Heart right ventricle (tissue), 16 donors: ENCODE measurements around the gene RAPGEF2. TPM values are rescaled to one million over a fixed set of nuclear protein-coding genes. Genes with fewer than 3 reads are reported as not detected.
"Not testable (repeated sequence)": the region's sequence is repeated elsewhere in the genome, so short reads cannot be mapped to it uniquely, and the experiment has no call there.

Experiments
- ATAC-seq, 8 donors: fragments of 200-7000 bp; cut with Tn5 transposase; one replicate each; pipeline ENCODE4 v1.9.1; 2020; ENCODE audit warnings: mild to moderate bottlenecking in 8 of 8, moderate library complexity in 8 of 8, moderate number of reproducible peaks in 1 of 8
- DNase-seq, 2 donors: peaks; one replicate each; pipeline ENCODE4 v3.0.0-alpha.2; 2020
- H3K27ac ChIP-seq, 10 donors: fragments of 200-600 bp; sonication (generic) in 2 of 10; one replicate each; pipeline versions ENCODE4 v1.5.0 to v1.8.0; 2020 to 2022; ENCODE audit warnings: mild to moderate bottlenecking in 3 of 10
- H3K27me3 ChIP-seq, 7 donors: fragments of 200-600 bp; one replicate each; pipeline ENCODE4 v1.8.0; 2021 to 2022; ENCODE audit warnings: mild to moderate bottlenecking in 2 of 7
- H3K36me3 ChIP-seq, 9 donors: fragments of 200-600 bp; sonication (generic) in 1 of 9; one replicate each; pipeline versions ENCODE4 v1.5.0 to v1.8.0; 2020 to 2022; ENCODE audit warnings: mild to moderate bottlenecking in 2 of 9
- H3K4me1 ChIP-seq, 9 donors: fragments of 200-600 bp; sonication (generic) in 1 of 9; one replicate each; pipeline versions ENCODE4 v1.5.0 to v1.8.0; 2020 to 2022; ENCODE audit warnings: mild to moderate bottlenecking in 4 of 9
- H3K4me3 ChIP-seq, 10 donors: fragments of 200-600 bp; sonication (generic) in 2 of 10; one replicate each; pipeline versions ENCODE4 v1.5.0 to v1.8.0; 2020 to 2022; ENCODE audit warnings: mild to moderate bottlenecking in 7 of 10, moderate library complexity in 2 of 10
- H3K9me3 ChIP-seq, 11 donors: fragments of 200-600 bp in 10 of 11; sonication (generic) in 2 of 11; one replicate each; pipeline versions ENCODE4 v1.5.0 to v1.8.0; 2013 to 2022; ENCODE audit warnings: mild to moderate bottlenecking in 2 of 11, control low read depth in 1 of 11, moderate library complexity in 1 of 11
- CTCF ChIP-seq, 9 donors: fragments of 200-600 bp; sonication (generic) in 2 of 9; IDR thresholded peaks; one replicate each; pipeline versions ENCODE4 v1.5.0 to v1.8.0; 2021 to 2022; ENCODE audit warnings: antibody characterized with exemption in 9 of 9, mild to moderate bottlenecking in 5 of 9, moderate library complexity in 1 of 9
- WGBS, 2 donors: extraction: QIAGEN DNeasy Blood & Tissue Kit; methylation state at CpG; one replicate each; pipeline ENCODE4 v1.1.7; 2013; ENCODE audit warnings: inconsistent platforms in 1 of 2; 5-methylcytosine and 5-hydroxymethylcytosine counted together
- intact Hi-C, 10 donors: fragments of 100-400 bp; cut with DNase I; formaldehyde crosslinking; loops; one replicate each; pipeline versions ENCODE4 v1.11.1 to v1.14.2; 2022
- polyA plus RNA-seq, 2 donors: library from polyadenylated mRNA; stranded (reverse); fragments of 200-250 nt; gene quantifications; one replicate each; pipeline ENCODE4 v1.2.3, GENCODE V29; 2013
- total RNA-seq, 10 donors: library from RNA; stranded (reverse); fragmentation: NEBNext Ultra II Directional in 3 of 10; extraction: Animal tissue kit (Norgen Biotek cat#: 25700) in 3 of 10; gene quantifications; one replicate each; pipeline versions ENCODE4 v1.2.1 to v1.2.4, GENCODE V29; 2021 to 2023
- donor health status: Arrhythmogenic right ventricular cardiomyopathy.
- donor health status: ischemic (EF 13 %, LVEDD 7.1; RV severe dilation, severe dysfunction).
- donor health status: healthy with polysubstance abuse.
- donor health status: DM: no; HTN: yes; CAD: no.
- donor health status: DM: no; HTN: no; CAD: no.
- donor health status: ischemic (EF 25% LVEDD 6.9; RV normal size, moderate dysfunction).
- donor health status: ischemic (EF 25% LVEDD 5.7; RV mildly dilated, moderate dysfunction).
- donor health status: healthy.
- donor health status: DM: yes; HTN: yes; CAD: no.
- donor health status: Ischemic cardiomyopathy.
- donor health status: ischemic (EF 35%, LVEDD 5.7; RV mildly dilated, moderate dysfunction).
- donor health status: nonischemic (EF 11% LVEDD 7.7; RV severe dilation, severe dysfunction).
- donor health status: DM: yes; HTN: yes; CAD: no.
- donor health status: PGD.
- donor health status: ischemic (EF 29% LVEDD 5.4; RV normal size, mild dysfunction).
- donor health status: nonischemic (EF 23%, LVEDD 6.1; RV moderate dilation, normal function).

The RAPGEF2 gene
- total and polyA plus RNA-seq, 12 donors: 9.2 to 68.8 (median 53.7) TPM

- DNase-seq (no peak), ATAC-seq (peak in 6 of 8 donors; percentile 15 to 56 (median 34))
- peak overlapping the region; percentile 14 to 87 (median 72) for H3K27ac ChIP-seq
- H3K36me3 ChIP-seq: no peaks in the 10 kb centered on the region
- WGBS, 2 donors: 43 to 53% methylated on average over 3 of the region's 3 CpGs
- H3K4me3 ChIP-seq: peak overlapping the region in 6 of 10 donors; percentile 1 to 43 (median 20)
- intact Hi-C loops: loop anchor here (5.0 to 10.0 kb wide), 10 partner anchors 74 to 454 kb away; partner anchors contain the start of genes PPID (in 4 of the 10) and RAPGEF2 (in 2 of the 10)
- H3K4me1 ChIP-seq: peaks cover 11 to 91% (median 68%) of the 10 kb centered on the region in 9 donors
- no peaks in the 10 kb centered on the region for H3K9me3 ChIP-seq
- no peak for TF ChIP-seq CTCF (IDR thresholded peaks at IDR 0.05)
- no peaks in the 10 kb centered on the region for H3K27me3 ChIP-seq
These were observed 76.4 kb downstream of the RAPGEF2 start for GRCh38 chr4:159178979-159179969.

GRCh38 chr4:159183885-159184605 lies 81.2 kb downstream of the RAPGEF2 start:
- 90 to 91% methylated on average over 3 of the region's 4 CpGs for whole genome bisulfite sequencing, 2 donors
- H3K4me3 ChIP-seq, H3K9me3 ChIP-seq, intact Hi-C loops, H3K36me3 ChIP-seq, ATAC-seq, H3K27ac ChIP-seq, DNase-seq, H3K27me3 ChIP-seq: not testable (repeated sequence)
- H3K4me1 ChIP-seq: peaks cover 0 to 81% (median 48%) of the 10 kb centered on the region in 9 donors

GRCh38 chr4:159185591-159186023 lies 82.7 kb downstream of the RAPGEF2 start:
- H3K4me1 ChIP-seq: peaks cover 0 to 80% (median 35%) of the 10 kb centered on the region in 9 donors
- no peaks in the 10 kb centered on the region for H3K27me3 ChIP-seq
- TF ChIP-seq CTCF (IDR thresholded peaks at IDR 0.05): no peak
- H3K36me3 ChIP-seq: no peaks in the 10 kb centered on the region
- ATAC-seq: no peak
- H3K4me3 ChIP-seq: no peak overlapping the region
- 52 to 89% methylated on average over 1 of the region's 1 CpG for WGBS, 2 donors
- H3K27ac ChIP-seq: peak overlapping the region in 4 of 10 donors; percentile 3 to 42 (median 18)
- DNase-seq: no peak
- intact Hi-C loops: no loop called here
- H3K9me3 ChIP-seq: no peaks in the 10 kb centered on the region

GRCh38 chr4:159188646-159189045 lies 85.8 kb downstream of the RAPGEF2 start:
- peak overlapping the region in 4 of 10 donors; percentile 6 to 23 (median 17) for H3K27ac ChIP-seq
- H3K27me3 ChIP-seq: no peaks in the 10 kb centered on the region
- peaks cover 0 to 70% (median 31%) of the 10 kb centered on the region in 9 donors for H3K4me1 ChIP-seq
- H3K36me3 ChIP-seq: peaks cover 0 to 3% (median 0%) of the 10 kb centered on the region in 9 donors
- no peak for DNase-seq
- intact Hi-C loops: no loop called here
- H3K9me3 ChIP-seq: no peaks in the 10 kb centered on the region
- 73 to 76% methylated on average over 1 of the region's 1 CpG for WGBS, 2 donors
- no peak for TF ChIP-seq CTCF (IDR thresholded peaks at IDR 0.05)
- H3K4me3 ChIP-seq: peak overlapping the region in 1 of 10 donors; percentile 20
- peak in 6 of 8 donors; percentile 38 to 76 (median 60) for ATAC-seq
